Measurements from ENCODE around the gene DYNLT2B. TPM values are rescaled to one million over a fixed set of nuclear protein-coding genes. Genes with fewer than 3 reads are reported as not detected.

DYNLT2B gene
- total and polyA plus RNA-seq, 5 experiments from 2014 or later: 4.2 to 12.6 (median 9.2) TPM

GRCh38 chr3:196284396-196284795, 33.6 kb downstream of the DYNLT2B start:
- Mint-ChIP-seq H3K4me3 (no peak overlapping the region), H3K36me3 (peaks cover 0 to 2% (median 0%) of the 10 kb centered on the region in 3 donors), H3K4me1 (peaks cover 34 to 69% (median 59%) of the 10 kb centered on the region in 4 donors), H3K27ac (peak overlapping the region in 7 of 10 donors; percentile 10 to 75 (median 46)), H3K9me3 (no peaks in the 10 kb centered on the region), H3K27me3 (no peaks in the 10 kb centered on the region)
- ATAC-seq (no peak), DNase-seq (no peak)
- POLR2A ChIA-PET: no interaction called here

- DNase-seq (no peak), ATAC-seq (no peak)
- Mint-ChIP-seq H3K4me1 (peaks cover 33 to 68% (median 52%) of the 10 kb centered on the region in 4 donors), H3K4me3 (no peak overlapping the region), H3K27me3 (no peaks in the 10 kb centered on the region), H3K27ac (peak overlapping the region in 5 of 10 donors; percentile 22 to 72 (median 36)), H3K36me3 (peaks cover 0 to 5% (median 0%) of the 10 kb centered on the region in 3 donors), H3K9me3 (no peaks in the 10 kb centered on the region)
- POLR2A ChIA-PET: no interaction called here
Observed at GRCh38 chr3:196281962-196282361, 36.1 kb downstream of the DYNLT2B start.

GRCh38 chr3:196280689-196281440, 37.2 kb downstream of the DYNLT2B start:
- Mint-ChIP-seq H3K4me3 (no peak overlapping the region), H3K27ac (peak overlapping the region in 3 of 10 donors; percentile 8 to 30 (median 27)), H3K27me3 (no peaks in the 10 kb centered on the region), H3K36me3 (peaks cover 0 to 5% (median 0%) of the 10 kb centered on the region in 3 donors), H3K4me1 (peaks cover 25 to 57% (median 41%) of the 10 kb centered on the region in 4 donors), H3K9me3 (no peaks in the 10 kb centered on the region)
- DNase-seq: no peak
- no peak for ATAC-seq
- POLR2A ChIA-PET: interaction anchor here (0.7 kb wide), 1 partner anchor 81 kb away, joined by 3 read pairs; no protein-coding TSS in a partner anchor

GRCh38 chr3:196275126-196275525, 42.9 kb downstream of the DYNLT2B start:
- peak overlapping the region in 9 of 10 donors; percentile 48 to 97 (median 87) for H3K27ac Mint-ChIP-seq
- no peaks in the 10 kb centered on the region for H3K9me3 Mint-ChIP-seq
- peaks cover 24 to 42% (median 29%) of the 10 kb centered on the region in 4 donors for H3K4me1 Mint-ChIP-seq
- no peak for ATAC-seq
- peaks cover 0 to 25% (median 4%) of the 10 kb centered on the region in 3 donors for H3K36me3 Mint-ChIP-seq
- no peaks in the 10 kb centered on the region for H3K27me3 Mint-ChIP-seq
- no peak for DNase-seq
- POLR2A ChIA-PET: no interaction called here
- peak overlapping the region in 5 of 10 donors; percentile 36 to 82 (median 80) for H3K4me3 Mint-ChIP-seq

- H3K27me3 Mint-ChIP-seq: no peaks in the 10 kb centered on the region
- DNase-seq: peak in 5 of 10 donors; percentile 21 to 40 (median 24)
- POLR2A ChIA-PET: no interaction called here
- peak; percentile 80 to 84 for ATAC-seq
- H3K4me3 Mint-ChIP-seq: peak overlapping the region; percentile 33 to 82 (median 55)
- peaks cover 25 to 39% (median 29%) of the 10 kb centered on the region in 4 donors for H3K4me1 Mint-ChIP-seq
- H3K9me3 Mint-ChIP-seq: no peaks in the 10 kb centered on the region
- peak overlapping the region; percentile 48 to 97 (median 86) for H3K27ac Mint-ChIP-seq
- H3K36me3 Mint-ChIP-seq: peaks cover 0 to 30% (median 5%) of the 10 kb centered on the region in 3 donors
Observed at GRCh38 chr3:196274585-196274984, 43.5 kb downstream of the DYNLT2B start.

- Mint-ChIP-seq H3K27ac (peak overlapping the region in 4 of 10 donors; percentile 11 to 53 (median 22)), H3K9me3 (no peaks in the 10 kb centered on the region), H3K4me3 (no peak overlapping the region), H3K4me1 (peaks cover 19 to 40% (median 27%) of the 10 kb centered on the region in 4 donors), H3K36me3 (peaks cover 4 to 39% (median 14%) of the 10 kb centered on the region in 3 donors), H3K27me3 (no peaks in the 10 kb centered on the region)
- DNase-seq: no peak
- POLR2A ChIA-PET: no interaction called here
- ATAC-seq: no peak
Observed at GRCh38 chr3:196273655-196274054, 44.4 kb downstream of the DYNLT2B start.

- DNase-seq (no peak), ATAC-seq (no peak)
- Mint-ChIP-seq H3K27ac (peak overlapping the region in 3 of 10 donors; percentile 26 to 81 (median 78)), H3K9me3 (no peaks in the 10 kb centered on the region), H3K4me1 (peaks cover 19 to 31% (median 22%) of the 10 kb centered on the region in 4 donors), H3K4me3 (no peak overlapping the region), H3K27me3 (no peaks in the 10 kb centered on the region), H3K36me3 (peaks cover 4 to 41% (median 14%) of the 10 kb centered on the region in 3 donors)
- POLR2A ChIA-PET: interaction anchor here (0.6 kb wide), 1 partner anchor 154 kb away, joined by 4 read pairs; no protein-coding TSS in a partner anchor
Observed at GRCh38 chr3:196272826-196273225, 45.2 kb downstream of the DYNLT2B start.

- Mint-ChIP-seq H3K4me3 (no peak overlapping the region), H3K9me3 (no peaks in the 10 kb centered on the region), H3K27ac (no peak overlapping the region), H3K27me3 (no peaks in the 10 kb centered on the region), H3K36me3 (peaks cover 4 to 64% (median 14%) of the 10 kb centered on the region in 3 donors), H3K4me1 (peaks cover 18 to 26% (median 22%) of the 10 kb centered on the region in 4 donors)
- DNase-seq: no peak
- POLR2A ChIA-PET: no interaction called here
- ATAC-seq: no peak
Observed at GRCh38 chr3:196270499-196270898, 47.5 kb downstream of the DYNLT2B start.

GRCh38 chr3:196268284-196269163, 49.5 kb downstream of the DYNLT2B start:
- POLR2A ChIA-PET: no interaction called here

GRCh38 chr3:196263819-196264218, 54.2 kb downstream of the DYNLT2B start:
- Mint-ChIP-seq H3K4me3 (no peak overlapping the region), H3K27me3 (no peaks in the 10 kb centered on the region), H3K4me1 (peaks cover 0 to 4% (median 4%) of the 10 kb centered on the region in 4 donors), H3K9me3 (peaks cover 0 to 4% (median 0%) of the 10 kb centered on the region in 9 donors), H3K27ac (peak overlapping the region in 3 of 10 donors; percentile 37 to 63 (median 59)), H3K36me3 (peaks cover 4 to 76% (median 12%) of the 10 kb centered on the region in 3 donors)
- ATAC-seq (no peak), DNase-seq (no peak)
- POLR2A ChIA-PET: no interaction called here

More at GRCh38 chr3:196268284-196269163, 49.5 kb downstream of the DYNLT2B start:
- H3K4me3 Mint-ChIP-seq: no peak overlapping the region
- H3K27me3 Mint-ChIP-seq: no peaks in the 10 kb centered on the region
- H3K4me1 Mint-ChIP-seq: peaks cover 5 to 14% (median 12%) of the 10 kb centered on the region in 4 donors
- peak overlapping the region in 3 of 10 donors; percentile 26 to 69 (median 43) for H3K27ac Mint-ChIP-seq
- DNase-seq (no peak), ATAC-seq (no peak)
- H3K36me3 Mint-ChIP-seq: peaks cover 4 to 70% (median 17%) of the 10 kb centered on the region in 3 donors
- no peaks in the 10 kb centered on the region for H3K9me3 Mint-ChIP-seq

GRCh38 chr3:196260784-196261183, 57.3 kb downstream of the DYNLT2B start:
- Mint-ChIP-seq H3K4me3 (no peak overlapping the region), H3K36me3 (peaks cover 4 to 66% (median 11%) of the 10 kb centered on the region in 3 donors)

GRCh38 chr3:196255776-196256175, 62.3 kb downstream of the DYNLT2B start:
- Mint-ChIP-seq H3K4me3 (no peak overlapping the region), H3K27ac (peak overlapping the region in 4 of 10 donors; percentile 21 to 54 (median 28)), H3K4me1 (peaks cover 0 to 5% (median 3%) of the 10 kb centered on the region in 4 donors), H3K27me3 (no peaks in the 10 kb centered on the region), H3K36me3 (peaks cover under 1 to 34% (median 3%) of the 10 kb centered on the region in 3 donors), H3K9me3 (peaks cover 0 to under 1% (median 0%) of the 10 kb centered on the region in 9 donors)
- POLR2A ChIA-PET: no interaction called here
- DNase-seq (no peak), ATAC-seq (no peak)

More at GRCh38 chr3:196260784-196261183, 57.3 kb downstream of the DYNLT2B start:
- ATAC-seq: no peak
- DNase-seq: no peak
- peaks cover 0 to 4% (median 0%) of the 10 kb centered on the region in 9 donors for H3K9me3 Mint-ChIP-seq
- H3K27me3 Mint-ChIP-seq: no peaks in the 10 kb centered on the region
- H3K27ac Mint-ChIP-seq: peak overlapping the region in 1 of 10 donors; percentile 31
- H3K4me1 Mint-ChIP-seq: peaks cover 0 to 4% (median under 1%) of the 10 kb centered on the region in 4 donors
- POLR2A ChIA-PET: interaction anchor here (0.5 kb wide), 1 partner anchor 176 kb away, joined by 3 read pairs; no protein-coding TSS in a partner anchor
